GM12873 (cell line): ENCODE results near the gene TMEM62.

Experiments used
- CTCF ChIP-seq: IDR thresholded peaks from 2 replicates; pipeline ENCODE4 v1.5.1; 2012; ENCODE audit warnings: low read depth, mild to moderate bottlenecking, moderate library complexity, low read length, control low read depth; ENCODE audit not compliant: insufficient read depth; ENCODE audit errors: missing control alignments

TMEM62 gene

GRCh38 chr15:43198992-43199391 lies 65.6 kb downstream of the TMEM62 start:
- no peak for TF ChIP-seq CTCF

GRCh38 chr15:43199945-43200488 lies 66.6 kb downstream of the TMEM62 start:
- TF ChIP-seq CTCF: no peak

- peak; percentile 81 for TF ChIP-seq CTCF
Measured at GRCh38 chr15:43204016-43204901, 70.9 kb downstream of the TMEM62 start.

GRCh38 chr15:43206054-43206453 lies 72.7 kb downstream of the TMEM62 start:
- TF ChIP-seq CTCF: no peak

GRCh38 chr15:43207024-43207423 lies 73.6 kb downstream of the TMEM62 start:
- TF ChIP-seq CTCF: no peak

- no peak for TF ChIP-seq CTCF
Measured at GRCh38 chr15:43208052-43209002, 74.9 kb downstream of the TMEM62 start.
